Measurements from ENCODE around the gene HERC2. TPM values are rescaled to one million over a fixed set of nuclear protein-coding genes. Genes with fewer than 3 reads are reported as not detected.
"Not testable (repeated sequence)": the region's sequence is repeated elsewhere in the genome, so short reads cannot be mapped to it uniquely, and the experiment has no call there.

HERC2 gene
- total RNA-seq, 1 donor from 2014 or later: 49.1 TPM

DNA sequence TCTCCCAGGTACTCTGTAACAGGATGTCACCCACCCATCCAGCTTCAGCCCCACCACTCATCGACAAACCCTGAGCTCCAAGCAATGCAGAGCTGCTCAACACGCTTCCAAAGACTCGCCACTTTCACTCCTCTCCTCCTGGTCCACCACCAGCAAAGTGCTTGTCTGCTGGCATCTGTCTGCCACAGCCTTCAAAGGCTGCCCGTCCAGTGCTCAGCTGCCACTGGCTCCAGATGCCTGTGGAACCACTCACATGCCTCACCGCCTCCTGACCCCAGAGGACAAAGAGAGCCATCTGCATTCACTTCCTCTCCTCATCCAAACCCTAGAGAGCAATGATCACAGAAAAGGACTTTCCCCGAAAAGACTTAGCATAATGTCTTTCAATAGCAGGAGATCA, 113.4 kb downstream of the HERC2 start:
- POLR2A ChIA-PET: no interaction called here
- intact Hi-C loops (cut with micrococcal nuclease): no loop called here
- DNase-seq (no peak), ATAC-seq (ENCODE audit: low read depth) (no peak)
- CTCF ChIA-PET: no interaction called here
- TF ChIP-seq, protein P1, sequence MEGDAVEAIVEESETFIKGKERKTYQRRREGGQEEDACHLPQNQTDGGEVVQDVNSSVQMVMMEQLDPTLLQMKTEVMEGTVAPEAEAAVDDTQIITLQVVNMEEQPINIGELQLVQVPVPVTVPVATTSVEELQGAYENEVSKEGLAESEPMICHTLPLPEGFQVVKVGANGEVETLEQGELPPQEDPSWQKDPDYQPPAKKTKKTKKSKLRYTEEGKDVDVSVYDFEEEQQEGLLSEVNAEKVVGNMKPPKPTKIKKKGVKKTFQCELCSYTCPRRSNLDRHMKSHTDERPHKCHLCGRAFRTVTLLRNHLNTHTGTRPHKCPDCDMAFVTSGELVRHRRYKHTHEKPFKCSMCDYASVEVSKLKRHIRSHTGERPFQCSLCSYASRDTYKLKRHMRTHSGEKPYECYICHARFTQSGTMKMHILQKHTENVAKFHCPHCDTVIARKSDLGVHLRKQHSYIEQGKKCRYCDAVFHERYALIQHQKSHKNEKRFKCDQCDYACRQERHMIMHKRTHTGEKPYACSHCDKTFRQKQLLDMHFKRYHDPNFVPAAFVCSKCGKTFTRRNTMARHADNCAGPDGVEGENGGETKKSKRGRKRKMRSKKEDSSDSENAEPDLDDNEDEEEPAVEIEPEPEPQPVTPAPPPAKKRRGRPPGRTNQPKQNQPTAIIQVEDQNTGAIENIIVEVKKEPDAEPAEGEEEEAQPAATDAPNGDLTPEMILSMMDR (IDR thresholded peaks at IDR 0.05): no peak
- H3K27me3 Mint-ChIP-seq: no peaks in the 10 kb centered on the region
- no peak overlapping the region for H3K4me3 Mint-ChIP-seq
- H3K9me3 Mint-ChIP-seq: no peaks in the 10 kb centered on the region
- H3K4me1 Mint-ChIP-seq: no peaks in the 10 kb centered on the region
- H3K27ac Mint-ChIP-seq: no peak overlapping the region
- H3K36me3 Mint-ChIP-seq (ENCODE audit: low read depth): peaks cover 34% of the 10 kb centered on the region

- POLR2A ChIA-PET; DNase-seq; H3K9me3 Mint-ChIP-seq; H3K27me3 Mint-ChIP-seq; H3K27ac Mint-ChIP-seq; H3K4me1 Mint-ChIP-seq; ATAC-seq (ENCODE audit: low read depth); intact Hi-C loops (cut with micrococcal nuclease); CTCF ChIA-PET; H3K4me3 Mint-ChIP-seq: not testable (repeated sequence)
- H3K36me3 Mint-ChIP-seq (ENCODE audit: low read depth): peaks cover 42% of the 10 kb centered on the region
Measured at GRCh38 chr15:28205640-28206039, 116.3 kb downstream of the HERC2 start.

GRCh38 chr15:28203055-28203828, 118.7 kb downstream of the HERC2 start:
- CTCF ChIA-PET; H3K27ac Mint-ChIP-seq; H3K4me1 Mint-ChIP-seq; ATAC-seq (ENCODE audit: low read depth); H3K4me3 Mint-ChIP-seq; H3K27me3 Mint-ChIP-seq; POLR2A ChIA-PET; intact Hi-C loops (cut with micrococcal nuclease); H3K9me3 Mint-ChIP-seq; DNase-seq: not testable (repeated sequence)
- peaks cover 54% of the 10 kb centered on the region for H3K36me3 Mint-ChIP-seq (ENCODE audit: low read depth)

DNA sequence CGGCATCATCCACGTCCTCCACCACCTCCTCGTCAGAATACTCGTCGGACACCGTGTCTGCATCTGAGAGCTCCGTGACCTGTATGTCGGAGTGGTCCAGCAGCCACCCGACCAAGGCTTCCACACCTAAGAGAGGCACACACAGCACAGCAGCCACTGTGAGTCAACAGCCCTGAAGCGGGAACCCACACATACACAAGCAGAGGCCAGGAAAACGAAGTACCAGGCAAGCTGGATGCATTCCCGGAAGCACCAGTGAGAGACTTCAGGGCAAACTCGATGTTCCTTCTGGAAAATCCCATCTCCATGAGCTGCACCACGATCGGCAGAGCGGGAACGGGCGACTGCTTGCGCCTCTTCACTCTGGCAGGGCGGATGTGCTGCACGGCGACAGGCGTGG, 119.9 kb downstream of the HERC2 start:
- H3K27me3 Mint-ChIP-seq; POLR2A ChIA-PET; H3K4me3 Mint-ChIP-seq; H3K27ac Mint-ChIP-seq; CTCF ChIA-PET; ATAC-seq (ENCODE audit: low read depth); intact Hi-C loops (cut with micrococcal nuclease); DNase-seq; H3K9me3 Mint-ChIP-seq; H3K4me1 Mint-ChIP-seq: not testable (repeated sequence)
- peaks cover 56% of the 10 kb centered on the region for H3K36me3 Mint-ChIP-seq (ENCODE audit: low read depth)

- H3K27me3 Mint-ChIP-seq; H3K27ac Mint-ChIP-seq; CTCF ChIA-PET; intact Hi-C loops (cut with micrococcal nuclease); H3K4me3 Mint-ChIP-seq; H3K9me3 Mint-ChIP-seq; H3K4me1 Mint-ChIP-seq; POLR2A ChIA-PET; DNase-seq; ATAC-seq (ENCODE audit: low read depth): not testable (repeated sequence)
- peaks cover 62% of the 10 kb centered on the region for H3K36me3 Mint-ChIP-seq (ENCODE audit: low read depth)
Measured at GRCh38 chr15:28198215-28198614, 123.8 kb downstream of the HERC2 start.

- POLR2A ChIA-PET; H3K4me3 Mint-ChIP-seq; H3K27ac Mint-ChIP-seq; H3K27me3 Mint-ChIP-seq; ATAC-seq (ENCODE audit: low read depth); intact Hi-C loops (cut with micrococcal nuclease); CTCF ChIA-PET; H3K4me1 Mint-ChIP-seq; H3K9me3 Mint-ChIP-seq; DNase-seq: not testable (repeated sequence)
- peaks cover 66% of the 10 kb centered on the region for H3K36me3 Mint-ChIP-seq (ENCODE audit: low read depth)
Measured at GRCh38 chr15:28197694-28198093, 124.3 kb downstream of the HERC2 start.

GRCh38 chr15:28196581-28196980, 125.4 kb downstream of the HERC2 start:
- POLR2A ChIA-PET; H3K27me3 Mint-ChIP-seq; intact Hi-C loops (cut with micrococcal nuclease): not testable (repeated sequence)

GRCh38 chr15:28192772-28193171, 129.2 kb downstream of the HERC2 start:
- POLR2A ChIA-PET: no interaction called here
- TF ChIP-seq, protein P1 (IDR thresholded peaks at IDR 0.05): no peak
- no peak for ATAC-seq (ENCODE audit: low read depth)
- H3K9me3 Mint-ChIP-seq: no peaks in the 10 kb centered on the region
- intact Hi-C loops (cut with micrococcal nuclease): no loop called here
- DNase-seq: no peak
- peaks cover 66% of the 10 kb centered on the region for H3K36me3 Mint-ChIP-seq (ENCODE audit: low read depth)
- CTCF ChIA-PET: no interaction called here
- no peaks in the 10 kb centered on the region for H3K4me1 Mint-ChIP-seq
- H3K27ac Mint-ChIP-seq: no peak overlapping the region
- no peaks in the 10 kb centered on the region for H3K27me3 Mint-ChIP-seq
- H3K4me3 Mint-ChIP-seq: no peak overlapping the region

More at GRCh38 chr15:28196581-28196980, 125.4 kb downstream of the HERC2 start:
- H3K36me3 Mint-ChIP-seq (ENCODE audit: low read depth): peaks cover 69% of the 10 kb centered on the region
- H3K4me1 Mint-ChIP-seq; ATAC-seq (ENCODE audit: low read depth); CTCF ChIA-PET; H3K27ac Mint-ChIP-seq; H3K9me3 Mint-ChIP-seq; DNase-seq; H3K4me3 Mint-ChIP-seq: not testable (repeated sequence)

All from activated B cell treated with CpG ODN at 0.5 μM for 24 hours (primary cell).